ENCODE measurements around the gene EFCAB6.

EFCAB6 gene

GRCh38 chr22:43570531-43571165 lies 241.5 kb downstream of the EFCAB6 start:
- Histone ChIP-seq H3K27me3 (ENCODE audit: control insufficient read depth, insufficient read depth, low read length) (no peaks in the 10 kb centered on the region), H3K9ac (ENCODE audit: low read depth, low read length) (no peak overlapping the region), H3K36me3 (ENCODE audit: control insufficient read depth, insufficient read depth, low read length) (no peaks in the 10 kb centered on the region), H3K4me1 (ENCODE audit: control insufficient read depth, insufficient read depth, low read length) (no peaks in the 10 kb centered on the region), H3K9me3 (ENCODE audit: control insufficient read depth, insufficient read depth, low read length) (no peaks in the 10 kb centered on the region), H3K4me3 (ENCODE audit: low read depth, low read length) (no peak overlapping the region)

GRCh38 chr22:43569111-43569510 lies 243.0 kb downstream of the EFCAB6 start:
- Histone ChIP-seq H3K27me3 (ENCODE audit: control insufficient read depth, insufficient read depth, low read length) (no peaks in the 10 kb centered on the region), H3K9me3 (ENCODE audit: control insufficient read depth, insufficient read depth, low read length) (no peaks in the 10 kb centered on the region), H3K36me3 (ENCODE audit: control insufficient read depth, insufficient read depth, low read length) (no peaks in the 10 kb centered on the region), H3K4me1 (ENCODE audit: control insufficient read depth, insufficient read depth, low read length) (no peaks in the 10 kb centered on the region), H3K9ac (ENCODE audit: low read depth, low read length) (no peak overlapping the region), H3K4me3 (ENCODE audit: low read depth, low read length) (no peak overlapping the region)

DNA sequence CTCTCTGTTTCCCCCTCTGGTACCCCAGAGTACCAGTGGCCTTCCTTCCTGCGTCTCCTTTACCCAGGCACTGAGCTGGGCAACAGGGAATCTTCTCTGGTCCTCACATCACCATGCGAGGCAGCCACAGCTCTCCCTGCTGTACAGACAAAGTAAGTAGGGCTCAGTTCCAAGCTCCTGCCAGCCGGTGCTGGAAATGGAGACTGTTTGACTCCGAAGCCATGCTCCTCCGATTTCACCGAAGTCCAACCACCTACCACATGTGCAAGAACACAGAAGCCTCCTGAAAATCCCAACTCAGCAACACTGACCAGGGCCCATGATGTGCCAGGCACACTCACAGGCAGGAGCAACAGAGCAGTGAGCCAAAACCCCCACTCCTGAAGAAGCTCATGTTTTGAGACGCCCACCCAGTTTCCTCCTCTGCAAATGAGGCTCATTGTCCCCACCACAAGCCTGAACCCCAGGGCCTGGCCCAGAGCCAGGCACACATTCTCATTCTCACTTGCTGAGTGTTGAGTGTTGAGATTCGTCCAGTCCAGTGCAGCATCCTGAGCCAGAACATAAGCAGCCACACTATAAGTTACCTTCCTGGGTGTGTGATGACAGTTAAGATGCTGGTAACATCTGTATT lies 244.3 kb downstream of the EFCAB6 start:
- no peaks in the 10 kb centered on the region for H3K36me3 ChIP-seq (ENCODE audit: control insufficient read depth, insufficient read depth, low read length)
- no peak overlapping the region for H3K9ac ChIP-seq (ENCODE audit: low read depth, low read length)
- H3K4me3 ChIP-seq (ENCODE audit: low read depth, low read length) = no peak overlapping the region
- no peaks in the 10 kb centered on the region for H3K9me3 ChIP-seq (ENCODE audit: control insufficient read depth, insufficient read depth, low read length)
- no peaks in the 10 kb centered on the region for H3K27me3 ChIP-seq (ENCODE audit: control insufficient read depth, insufficient read depth, low read length)
- no peaks in the 10 kb centered on the region for H3K4me1 ChIP-seq (ENCODE audit: control insufficient read depth, insufficient read depth, low read length)

- Histone ChIP-seq H3K9me3 (ENCODE audit: control insufficient read depth, insufficient read depth, low read length) (no peaks in the 10 kb centered on the region), H3K27me3 (ENCODE audit: control insufficient read depth, insufficient read depth, low read length) (no peaks in the 10 kb centered on the region), H3K9ac (ENCODE audit: low read depth, low read length) (no peak overlapping the region), H3K4me3 (ENCODE audit: low read depth, low read length) (no peak overlapping the region), H3K4me1 (ENCODE audit: control insufficient read depth, insufficient read depth, low read length) (no peaks in the 10 kb centered on the region), H3K36me3 (ENCODE audit: control insufficient read depth, insufficient read depth, low read length) (no peaks in the 10 kb centered on the region)
Measured at GRCh38 chr22:43566561-43567332, 245.4 kb downstream of the EFCAB6 start.

DNA sequence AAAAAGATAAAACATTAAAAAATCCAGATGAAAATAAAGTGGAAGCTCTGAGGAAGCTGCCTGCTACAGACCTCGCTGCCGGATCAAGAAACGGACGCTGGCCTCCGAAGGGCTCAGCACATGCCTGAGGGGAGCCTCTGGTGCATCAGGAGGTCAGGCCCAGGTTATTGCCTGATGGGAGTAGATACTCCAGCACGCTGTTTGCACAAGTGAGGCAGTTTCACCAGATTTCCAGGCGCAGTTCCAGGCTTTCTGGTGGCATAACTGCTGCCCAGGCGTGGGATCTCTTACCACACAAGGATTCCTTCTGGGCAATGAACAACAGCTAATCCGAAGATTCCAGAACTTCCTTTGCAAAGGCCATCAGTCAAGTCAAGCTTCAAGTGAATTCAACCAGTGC lies 246.1 kb downstream of the EFCAB6 start:
- Histone ChIP-seq H3K9ac (ENCODE audit: low read depth, low read length) (no peak overlapping the region), H3K27me3 (ENCODE audit: control insufficient read depth, insufficient read depth, low read length) (no peaks in the 10 kb centered on the region), H3K4me1 (ENCODE audit: control insufficient read depth, insufficient read depth, low read length) (no peaks in the 10 kb centered on the region), H3K36me3 (ENCODE audit: control insufficient read depth, insufficient read depth, low read length) (no peaks in the 10 kb centered on the region), H3K9me3 (ENCODE audit: control insufficient read depth, insufficient read depth, low read length) (no peaks in the 10 kb centered on the region), H3K4me3 (ENCODE audit: low read depth, low read length) (no peak overlapping the region)

DNA sequence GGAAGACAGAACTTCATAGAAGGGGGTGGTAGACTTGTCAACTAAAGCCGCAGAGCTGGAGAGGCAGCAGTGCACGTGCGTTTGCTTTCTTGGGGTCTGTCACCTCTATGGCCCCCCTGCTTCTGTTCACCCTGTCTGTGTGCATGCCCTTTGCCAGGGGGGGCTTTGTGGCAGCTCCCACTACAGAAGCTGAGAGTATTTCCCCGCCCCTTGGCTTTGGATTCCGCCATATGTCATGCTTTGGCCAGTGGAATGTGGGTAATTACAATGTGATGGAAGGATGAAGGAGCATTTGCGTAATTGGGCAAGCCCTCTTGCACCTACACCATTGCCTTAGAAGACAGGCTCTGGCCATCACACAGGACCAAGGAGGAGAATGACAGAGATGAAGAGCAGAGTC lies 247.2 kb downstream of the EFCAB6 start:
- Histone ChIP-seq H3K4me3 (ENCODE audit: low read depth, low read length) (no peak overlapping the region), H3K9me3 (ENCODE audit: control insufficient read depth, insufficient read depth, low read length) (no peaks in the 10 kb centered on the region), H3K9ac (ENCODE audit: low read depth, low read length) (no peak overlapping the region), H3K4me1 (ENCODE audit: control insufficient read depth, insufficient read depth, low read length) (no peaks in the 10 kb centered on the region), H3K36me3 (ENCODE audit: control insufficient read depth, insufficient read depth, low read length) (no peaks in the 10 kb centered on the region), H3K27me3 (ENCODE audit: control insufficient read depth, insufficient read depth, low read length) (no peaks in the 10 kb centered on the region)

GRCh38 chr22:43563571-43563970 lies 248.5 kb downstream of the EFCAB6 start:
- Histone ChIP-seq H3K9me3 (ENCODE audit: control insufficient read depth, insufficient read depth, low read length) (no peaks in the 10 kb centered on the region), H3K4me1 (ENCODE audit: control insufficient read depth, insufficient read depth, low read length) (no peaks in the 10 kb centered on the region), H3K9ac (ENCODE audit: low read depth, low read length) (no peak overlapping the region), H3K4me3 (ENCODE audit: low read depth, low read length) (no peak overlapping the region), H3K27me3 (ENCODE audit: control insufficient read depth, insufficient read depth, low read length) (no peaks in the 10 kb centered on the region), H3K36me3 (ENCODE audit: control insufficient read depth, insufficient read depth, low read length) (no peaks in the 10 kb centered on the region)

DNA sequence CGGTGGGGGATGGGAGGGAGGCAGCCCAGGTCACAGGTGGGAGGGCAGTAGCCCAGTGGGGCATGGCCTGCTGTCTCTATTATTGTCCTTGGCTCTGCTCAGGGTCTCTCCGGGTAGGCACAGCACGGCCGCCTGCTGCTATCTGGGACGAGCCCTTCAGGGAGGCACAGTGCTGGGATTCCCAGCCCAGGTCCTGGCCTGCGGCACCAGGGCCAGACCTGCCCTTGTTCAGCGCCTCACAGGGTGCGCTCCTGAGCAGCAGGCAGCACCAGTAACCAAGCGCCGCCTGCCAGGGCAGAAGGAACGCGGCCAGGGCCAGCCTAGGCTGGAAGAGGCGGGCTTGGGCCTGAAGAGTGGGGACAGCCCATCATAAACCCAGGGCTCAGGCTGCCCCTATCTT lies 249.3 kb downstream of the EFCAB6 start:
- Histone ChIP-seq H3K4me1 (ENCODE audit: control insufficient read depth, insufficient read depth, low read length) (no peaks in the 10 kb centered on the region), H3K9ac (ENCODE audit: low read depth, low read length) (no peak overlapping the region), H3K36me3 (ENCODE audit: control insufficient read depth, insufficient read depth, low read length) (no peaks in the 10 kb centered on the region), H3K27me3 (ENCODE audit: control insufficient read depth, insufficient read depth, low read length) (no peaks in the 10 kb centered on the region), H3K9me3 (ENCODE audit: control insufficient read depth, insufficient read depth, low read length) (no peaks in the 10 kb centered on the region), H3K4me3 (ENCODE audit: low read depth, low read length) (no peak overlapping the region)

DNA sequence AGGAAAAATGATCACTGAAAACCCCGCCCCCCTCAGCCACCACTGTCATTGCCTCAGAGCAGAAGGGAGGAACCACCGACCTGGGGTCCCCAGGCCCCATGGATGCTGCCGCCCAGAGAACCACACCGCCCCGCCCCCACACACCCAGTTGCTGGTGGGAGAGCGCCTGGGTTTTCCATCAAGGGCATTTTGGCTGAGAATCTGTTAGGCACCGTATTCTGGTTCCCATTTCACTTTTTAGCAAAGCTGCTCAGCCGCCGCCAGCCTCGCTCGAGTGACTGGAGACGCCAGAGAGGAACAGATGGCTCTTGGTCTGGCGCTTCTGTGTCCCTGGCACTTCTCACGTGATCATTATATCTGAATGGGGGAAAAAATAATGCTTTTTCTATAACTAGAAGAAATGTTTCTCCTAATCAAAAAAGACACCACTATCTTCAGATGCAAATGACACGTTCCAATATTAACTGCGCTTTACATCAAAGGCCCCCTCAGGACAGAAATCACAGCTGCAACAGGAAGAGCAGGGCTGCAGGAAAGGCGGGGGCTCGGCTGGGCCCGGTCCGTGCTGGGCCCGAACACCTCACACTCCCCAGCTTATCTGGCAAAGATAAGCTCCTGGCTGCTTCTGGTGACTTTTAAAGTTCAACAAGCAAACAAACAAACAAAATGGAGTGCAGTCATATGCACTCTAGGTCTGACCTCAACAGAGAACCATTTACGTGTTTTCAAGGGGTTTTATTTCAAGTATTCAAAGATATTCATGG lies 250.5 kb downstream of the EFCAB6 start:
- Histone ChIP-seq H3K9ac (ENCODE audit: low read depth, low read length) (no peak overlapping the region), H3K4me1 (ENCODE audit: control insufficient read depth, insufficient read depth, low read length) (no peaks in the 10 kb centered on the region), H3K9me3 (ENCODE audit: control insufficient read depth, insufficient read depth, low read length) (no peaks in the 10 kb centered on the region), H3K4me3 (ENCODE audit: low read depth, low read length) (no peak overlapping the region), H3K27me3 (ENCODE audit: control insufficient read depth, insufficient read depth, low read length) (no peaks in the 10 kb centered on the region), H3K36me3 (ENCODE audit: control insufficient read depth, insufficient read depth, low read length) (no peaks in the 10 kb centered on the region)

DNA sequence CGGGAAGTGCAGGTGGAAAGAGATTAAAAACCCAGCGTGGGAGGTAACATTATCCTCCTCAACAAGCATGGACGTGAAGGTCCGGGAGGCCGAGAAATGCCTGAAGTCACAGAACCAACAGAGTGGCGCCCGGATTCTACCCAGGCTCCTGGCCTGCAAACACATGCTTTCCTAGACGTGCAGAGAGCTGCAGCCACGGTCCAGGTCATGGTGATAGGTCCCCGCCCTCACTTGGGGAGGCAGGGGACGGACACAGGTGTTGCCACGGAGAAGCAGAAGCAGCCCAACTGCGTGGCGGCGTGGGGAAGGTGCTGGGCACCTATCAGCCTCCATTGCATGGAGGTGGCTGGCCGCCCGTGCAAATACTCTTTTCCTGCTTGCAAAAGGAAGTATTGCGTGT lies 251.5 kb downstream of the EFCAB6 start:
- Histone ChIP-seq H3K27me3 (ENCODE audit: control insufficient read depth, insufficient read depth, low read length) (no peaks in the 10 kb centered on the region), H3K4me3 (ENCODE audit: low read depth, low read length) (no peak overlapping the region), H3K9me3 (ENCODE audit: control insufficient read depth, insufficient read depth, low read length) (no peaks in the 10 kb centered on the region), H3K36me3 (ENCODE audit: control insufficient read depth, insufficient read depth, low read length) (no peaks in the 10 kb centered on the region), H3K4me1 (ENCODE audit: control insufficient read depth, insufficient read depth, low read length) (no peaks in the 10 kb centered on the region), H3K9ac (ENCODE audit: low read depth, low read length) (no peak overlapping the region)

GRCh38 chr22:43555561-43556515 lies 256.3 kb downstream of the EFCAB6 start:
- Histone ChIP-seq H3K9me3 (ENCODE audit: control insufficient read depth, insufficient read depth, low read length) (no peaks in the 10 kb centered on the region), H3K9ac (ENCODE audit: low read depth, low read length) (no peak overlapping the region), H3K27me3 (ENCODE audit: control insufficient read depth, insufficient read depth, low read length) (no peaks in the 10 kb centered on the region), H3K4me1 (ENCODE audit: control insufficient read depth, insufficient read depth, low read length) (no peaks in the 10 kb centered on the region), H3K36me3 (ENCODE audit: control insufficient read depth, insufficient read depth, low read length) (no peaks in the 10 kb centered on the region), H3K4me3 (ENCODE audit: low read depth, low read length) (no peak overlapping the region)

All from iPS-15b (cell line).